IMR-90 (cell line): Measurements from ENCODE around the gene CNOT9. TPM values are rescaled to one million over a fixed set of nuclear protein-coding genes. Genes with fewer than 3 reads are reported as not detected.
"Not testable (repeated sequence)": the region's sequence is repeated elsewhere in the genome, so short reads cannot be mapped to it uniquely, and the experiment has no call there.

Experiments
- ATAC-seq: fragments of 200-7000 bp; cut with Tn5 transposase; 2 replicates; pipeline ENCODE4 v1.9.1; 2020; ENCODE audit warnings: low read depth, mild to moderate bottlenecking, moderate library complexity
- BruUV-seq: library from RNA; stranded (reverse); fragments of 400-500 nt; replicated peaks from 2 replicates; lab custom pipeline; 2021; lab: Mats Ljungman, UMichigan
- CTCF ChIA-PET: fragments of 300-600 bp; formaldehyde crosslinking; extraction: SDS; loops from one replicate; lab custom pipeline; 2021; ENCODE audit warnings: antibody characterized with exemption; lab: Yijun Ruan, JAX
- POLR2A ChIA-PET: fragments of 300-600 bp; sonication (Branson Sonifier 250); formaldehyde crosslinking; loops from one replicate; lab custom pipeline; 2022; ENCODE audit warnings: antibody characterized with exemption; ENCODE audit not compliant: unreplicated experiment; lab: Charles Lee
- DNase-seq: peaks from one replicate; pipeline ENCODE4 v3.0.0; 2013
- H2AFZ ChIP-seq: replicated peaks from 2 replicates; pipeline ENCODE3; 2013; ENCODE audit warnings: low read length, mild to moderate bottlenecking; ENCODE audit not compliant: poor library complexity
- H2AK5ac ChIP-seq: 2 replicates; pipeline ENCODE4 v1.6.1; 2013; ENCODE audit warnings: low read depth, low read length, inconsistent platforms
- H2AK9ac ChIP-seq: replicated peaks from 2 replicates; pipeline ENCODE3; 2013; ENCODE audit warnings: mild to moderate bottlenecking, low read depth, low read length, moderate library complexity; ENCODE audit not compliant: poor library complexity
- H2BK120ac ChIP-seq: 2 replicates; pipeline ENCODE4 v1.6.1; 2013; ENCODE audit warnings: low read depth, low read length, inconsistent platforms
- H2BK15ac ChIP-seq: 3 replicates; pipeline ENCODE4 v1.6.1; 2013; ENCODE audit warnings: low read depth, low read length, inconsistent platforms
- H2BK20ac ChIP-seq: 2 replicates; pipeline ENCODE4 v1.6.1; 2013; ENCODE audit warnings: low read depth, mild to moderate bottlenecking, inconsistent platforms, low read length, moderate library complexity
- H2BK5ac ChIP-seq: 2 replicates; pipeline ENCODE4 v1.6.1; 2013; ENCODE audit warnings: mild to moderate bottlenecking, low read depth, low read length, inconsistent platforms; ENCODE audit not compliant: poor library complexity, severe bottlenecking
- H3K14ac ChIP-seq: replicated peaks from 2 replicates; pipeline ENCODE4 v1.6.1; 2013; ENCODE audit warnings: low read depth, low read length, inconsistent platforms
- H3K18ac ChIP-seq: 2 replicates; pipeline ENCODE4 v1.6.1; 2013; ENCODE audit warnings: low read depth, low read length, control low read depth
- H3K23ac ChIP-seq: 2 replicates; pipeline ENCODE4 v1.6.1; 2013; ENCODE audit warnings: low read depth, low read length, inconsistent platforms
- H3K27ac ChIP-seq: 2 replicates; pipeline ENCODE4 v1.5.1; 2013; ENCODE audit warnings: mild to moderate bottlenecking, control low read depth, low read length; ENCODE audit not compliant: insufficient read depth
- H3K27me3 ChIP-seq: 2 replicates; pipeline ENCODE4 v1.6.1; 2013; ENCODE audit warnings: low read length; ENCODE audit not compliant: control insufficient read depth, insufficient read depth
- H3K36me3 ChIP-seq: 2 replicates; pipeline ENCODE4 v1.6.1; 2013; ENCODE audit warnings: low read length, mixed read lengths; ENCODE audit not compliant: control insufficient read depth, insufficient read depth
- H3K4ac ChIP-seq: 2 replicates; pipeline ENCODE4 v1.6.1; 2013; ENCODE audit warnings: low read depth, low read length, inconsistent platforms
- H3K4me1 ChIP-seq: 2 replicates; pipeline ENCODE4 v1.6.1; 2013; ENCODE audit warnings: low read length, mixed read lengths; ENCODE audit not compliant: control insufficient read depth, insufficient read depth
- H3K4me2 ChIP-seq: 2 replicates; pipeline ENCODE4 v1.6.1; 2013; ENCODE audit warnings: low read depth, mild to moderate bottlenecking, control low read depth, low read length, moderate library complexity
- H3K4me3 ChIP-seq: 2 replicates; pipeline ENCODE4 v1.5.1; 2013; ENCODE audit warnings: low read depth, mild to moderate bottlenecking, control low read depth, low read length, moderate library complexity; ENCODE audit not compliant: insufficient read depth
- H3K56ac ChIP-seq: 2 replicates; pipeline ENCODE4 v1.6.1; 2013; ENCODE audit warnings: low read length, inconsistent platforms; ENCODE audit not compliant: insufficient read depth; ENCODE audit errors: extremely low read depth
- H3K79me1 ChIP-seq, 2 experiments: 2 replicates each; pipeline ENCODE4 v1.6.1; 2013; ENCODE audit warnings: low read length in 2 of 2, inconsistent platforms in 1 of 2, low read depth in 1 of 2
- H3K9ac ChIP-seq: 2 replicates; pipeline ENCODE4 v1.6.1; 2013; ENCODE audit warnings: low read depth, low read length, control low read depth
- H3K9me1 ChIP-seq: 2 replicates; pipeline ENCODE4 v1.6.1; 2013; ENCODE audit warnings: low read length, inconsistent platforms; ENCODE audit not compliant: insufficient read depth
- H3K9me3 ChIP-seq: 2 replicates; pipeline ENCODE4 v1.6.1; 2013; ENCODE audit warnings: low read length; ENCODE audit not compliant: control insufficient read depth, insufficient read depth
- H4K20me1 ChIP-seq: 2 replicates; pipeline ENCODE4 v1.6.1; 2013; ENCODE audit warnings: low read length, inconsistent platforms; ENCODE audit not compliant: insufficient read depth
- H4K5ac ChIP-seq: 2 replicates; pipeline ENCODE4 v1.6.1; 2013; ENCODE audit warnings: mild to moderate bottlenecking, low read depth, low read length, control low read depth
- H4K8ac ChIP-seq, 2 experiments: 2 replicates each; pipeline ENCODE4 v1.6.1; 2013; ENCODE audit warnings: low read depth in 2 of 2, low read length in 2 of 2, control low read depth in 1 of 2, inconsistent platforms in 1 of 2
- H4K91ac ChIP-seq: 2 replicates; pipeline ENCODE4 v1.6.1; 2013; ENCODE audit warnings: low read depth, low read length, inconsistent platforms; ENCODE audit not compliant: insufficient read depth
- WGBS, 2 experiments: methylation state at CpG; one replicate each; pipeline versions ENCODE4 v1.1.5 to v1.1.7; 2013; ENCODE audit warnings: missing lambda C conversion rate in 2 of 2; ENCODE audit not compliant: insufficient read length in 1 of 2; ENCODE audit errors: extremely low coverage in 2 of 2; 5-methylcytosine and 5-hydroxymethylcytosine counted together
- dilution Hi-C: fragments of 300-500 bp; cut with HindIII; formaldehyde crosslinking; loops from one replicate; pipeline ENCODE4 v1.14.3; 2018; ENCODE audit warnings: low sequenced_read_pairs; ENCODE audit not compliant: unreplicated experiment
- in situ Hi-C: fragments of 300-500 bp; cut with MboI; formaldehyde crosslinking; loops from 3 replicates; pipeline ENCODE4 v1.14.3; 2019; ENCODE audit warnings: low sequenced_read_pairs, inconsistent platforms, mixed read lengths
- intact Hi-C: fragments of 100-400 bp; cut with micrococcal nuclease; formaldehyde crosslinking; loops from 2 replicates; pipeline ENCODE4 v1.10.0; 2022
- polyA plus RNA-seq, 3 experiments: library from polyadenylated mRNA; depleted of rRNA; stranded (reverse); fragments of >200 nt; gene quantifications; 2 replicates each; pipeline ENCODE4 v1.2.3, GENCODE V29; 2012; ENCODE audit warnings: low replicate concordance in 1 of 3
- total RNA-seq: library from RNA; depleted of rRNA; stranded (reverse); fragments of >200 nt; gene quantifications from 2 replicates; pipeline ENCODE4 v1.2.3, GENCODE V29; 2012

The CNOT9 gene
- total and polyA plus RNA-seq, 2 of the 4 experiments (the other 2 are of a cell fraction): 33.1 to 71.0 TPM

GRCh38 chr2:218554225-218554624 is 14.4 kb upstream of the CNOT9 start:
- BruUV-seq, H3K79me1 ChIP-seq, H4K20me1 ChIP-seq, H3K14ac ChIP-seq, H2AK5ac ChIP-seq, H3K4me1 ChIP-seq, H2BK15ac ChIP-seq, H3K4me2 ChIP-seq, H3K9me1 ChIP-seq, ATAC-seq, H4K8ac ChIP-seq, H4K5ac ChIP-seq, H2BK20ac ChIP-seq, H2AFZ ChIP-seq, POLR2A ChIA-PET, H3K18ac ChIP-seq, H3K9me3 ChIP-seq, H3K27me3 ChIP-seq, H2BK120ac ChIP-seq, dilution Hi-C loops, in situ Hi-C loops, H3K23ac ChIP-seq, H3K4me3 ChIP-seq, H3K9ac ChIP-seq, H4K91ac ChIP-seq, H3K27ac ChIP-seq, H2AK9ac ChIP-seq, CTCF ChIA-PET, H2BK5ac ChIP-seq, H3K56ac ChIP-seq, DNase-seq, H3K4ac ChIP-seq, intact Hi-C loops: not testable (repeated sequence)
- peaks cover 19% of the 10 kb centered on the region for H3K36me3 ChIP-seq
- no CpG with 5 or more reads among the region's 3 CpGs for WGBS, 2 experiments
